Duodenal mucosa (tissue), 2 donors: ENCODE data around the gene PHYKPL.
"Not testable (repeated sequence)": the region's sequence is repeated elsewhere in the genome, so short reads cannot be mapped to it uniquely, and the experiment has no call there.

Experiments
- H3K27ac ChIP-seq: one replicate; pipeline ENCODE4 v1.7.0; 2013; ENCODE audit warnings: low read depth, low read length
- H3K27me3 ChIP-seq, 2 donors: one replicate each; pipeline ENCODE4 v1.7.0; 2013; ENCODE audit warnings: low read length in 2 of 2, control low read depth in 1 of 2; ENCODE audit not compliant: insufficient read depth in 2 of 2, control insufficient read depth in 1 of 2
- H3K36me3 ChIP-seq, 2 donors: one replicate each; pipeline ENCODE4 v1.7.0; 2013; ENCODE audit warnings: low read length in 2 of 2, control low read depth in 1 of 2; ENCODE audit not compliant: insufficient read depth in 2 of 2, control insufficient read depth in 1 of 2
- H3K4me1 ChIP-seq, 2 donors: one replicate each; pipeline ENCODE4 v1.7.0; 2013; ENCODE audit warnings: low read length in 2 of 2, control low read depth in 1 of 2; ENCODE audit not compliant: insufficient read depth in 2 of 2, control insufficient read depth in 1 of 2
- H3K4me3 ChIP-seq, 2 donors: one replicate each; pipeline ENCODE4 v1.7.0; 2013; ENCODE audit warnings: low read length in 2 of 2, low read depth in 1 of 2
- H3K9ac ChIP-seq, 2 donors: one replicate each; pipeline ENCODE4 v1.7.0; 2013; ENCODE audit warnings: low read length in 2 of 2, low read depth in 1 of 2
- H3K9me3 ChIP-seq, 2 donors: one replicate each; pipeline ENCODE4 v1.7.0; 2013; ENCODE audit warnings: low read length in 2 of 2, control low read depth in 1 of 2; ENCODE audit not compliant: control insufficient read depth in 1 of 2

PHYKPL gene

GRCh38 chr5:178265746-178266145 lies 33.1 kb upstream of the PHYKPL start:
- Histone ChIP-seq H3K27me3 (no peaks in the 10 kb centered on the region), H3K36me3 (no peaks in the 10 kb centered on the region), H3K4me1 (no peaks in the 10 kb centered on the region), H3K9me3 (no peaks in the 10 kb centered on the region), H3K4me3 (no peak overlapping the region), H3K9ac (no peak overlapping the region), H3K27ac (no peak overlapping the region)

- Histone ChIP-seq H3K36me3 (no peaks in the 10 kb centered on the region), H3K27me3 (no peaks in the 10 kb centered on the region), H3K27ac (no peak overlapping the region), H3K9ac (no peak overlapping the region), H3K4me1 (no peaks in the 10 kb centered on the region), H3K9me3 (no peaks in the 10 kb centered on the region), H3K4me3 (no peak overlapping the region)
Observed at GRCh38 chr5:178264044-178264443, 31.4 kb upstream of the PHYKPL start.

- H3K27me3 ChIP-seq = no peaks in the 10 kb centered on the region
- H3K4me3 ChIP-seq = no peak overlapping the region
Observed at GRCh38 chr5:178261666-178262600, 29.3 kb upstream of the PHYKPL start.

GRCh38 chr5:178259623-178260536 lies 27.3 kb upstream of the PHYKPL start:
- Histone ChIP-seq H3K4me1 (no peaks in the 10 kb centered on the region), H3K9ac (no peak overlapping the region), H3K27ac (no peak overlapping the region), H3K4me3 (no peak overlapping the region), H3K9me3 (no peaks in the 10 kb centered on the region), H3K27me3 (no peaks in the 10 kb centered on the region), H3K36me3 (no peaks in the 10 kb centered on the region)

More at GRCh38 chr5:178261666-178262600, 29.3 kb upstream of the PHYKPL start:
- Histone ChIP-seq H3K9ac (no peak overlapping the region), H3K4me1 (no peaks in the 10 kb centered on the region), H3K27ac (no peak overlapping the region), H3K36me3 (no peaks in the 10 kb centered on the region), H3K9me3 (no peaks in the 10 kb centered on the region)

- Histone ChIP-seq H3K4me1 (no peaks in the 10 kb centered on the region), H3K36me3 (no peaks in the 10 kb centered on the region), H3K27ac (no peak overlapping the region), H3K9me3 (no peaks in the 10 kb centered on the region), H3K4me3 (no peak overlapping the region), H3K9ac (no peak overlapping the region), H3K27me3 (no peaks in the 10 kb centered on the region)
Observed at GRCh38 chr5:178257650-178258049, 25.0 kb upstream of the PHYKPL start.

GRCh38 chr5:178256746-178257145 lies 24.1 kb upstream of the PHYKPL start:
- no peaks in the 10 kb centered on the region for H3K27me3 ChIP-seq
- H3K27ac ChIP-seq = no peak overlapping the region
- no peaks in the 10 kb centered on the region for H3K4me1 ChIP-seq
- no peaks in the 10 kb centered on the region for H3K36me3 ChIP-seq
- H3K9ac ChIP-seq = no peak overlapping the region
- H3K4me3 ChIP-seq = no peak overlapping the region
- no peaks in the 10 kb centered on the region for H3K9me3 ChIP-seq

- not testable (repeated sequence) for H3K4me3 ChIP-seq, H3K9me3 ChIP-seq, H3K27ac ChIP-seq
Observed at GRCh38 chr5:178253632-178254031, 21.0 kb upstream of the PHYKPL start.

GRCh38 chr5:178252258-178252657 lies 19.7 kb upstream of the PHYKPL start:
- Histone ChIP-seq H3K27me3 (no peaks in the 10 kb centered on the region), H3K4me3 (no peak overlapping the region), H3K27ac (no peak overlapping the region), H3K9me3 (no peaks in the 10 kb centered on the region), H3K9ac (no peak overlapping the region), H3K4me1 (no peaks in the 10 kb centered on the region), H3K36me3 (no peaks in the 10 kb centered on the region)

More at GRCh38 chr5:178253632-178254031, 21.0 kb upstream of the PHYKPL start:
- H3K4me1 ChIP-seq, H3K9ac ChIP-seq, H3K27me3 ChIP-seq, H3K36me3 ChIP-seq: not testable (repeated sequence)

- Histone ChIP-seq H3K36me3 (no peaks in the 10 kb centered on the region), H3K4me3 (no peak overlapping the region), H3K4me1 (no peaks in the 10 kb centered on the region), H3K9me3 (no peaks in the 10 kb centered on the region), H3K27ac (no peak overlapping the region), H3K27me3 (no peaks in the 10 kb centered on the region), H3K9ac (no peak overlapping the region)
Observed at GRCh38 chr5:178250263-178250662, 17.7 kb upstream of the PHYKPL start.
